Measurements from ENCODE around the gene IDH2. TPM values are rescaled to one million over a fixed set of nuclear protein-coding genes. Genes with fewer than 3 reads are reported as not detected.

IDH2 gene
- total RNA-seq, 6 experiments from 2014 or later: 26.3 to 32.4 (median 28.9) TPM

GRCh38 chr15:90079619-90080457 is 22.4 kb downstream of the IDH2 start:
- Mint-ChIP-seq H3K36me3 (ENCODE audit: low read depth) (no peaks in the 10 kb centered on the region), H3K9me3 (no peaks in the 10 kb centered on the region), H3K4me3 (no peak overlapping the region), H3K27me3 (ENCODE audit: insufficient read depth) (no peaks in the 10 kb centered on the region), H3K4me1 (ENCODE audit: low read depth) (no peaks in the 10 kb centered on the region), H3K27ac (no peak overlapping the region)
- DNase-seq: no peak
- no peak for TF ChIP-seq CTCF (IDR thresholded peaks at IDR 0.05)

- H3K9me3 Mint-ChIP-seq: no peaks in the 10 kb centered on the region
These were observed 23.3 kb downstream of the IDH2 start for GRCh38 chr15:90078965-90079364.

GRCh38 chr15:90076716-90077115 is 25.6 kb downstream of the IDH2 start:
- Mint-ChIP-seq H3K27ac (no peak overlapping the region), H3K36me3 (ENCODE audit: low read depth) (no peaks in the 10 kb centered on the region), H3K9me3 (no peaks in the 10 kb centered on the region), H3K4me1 (ENCODE audit: low read depth) (no peaks in the 10 kb centered on the region), H3K27me3 (ENCODE audit: insufficient read depth) (no peaks in the 10 kb centered on the region; the same call in 1 of the 2 replicates), H3K4me3 (no peak overlapping the region)
- TF ChIP-seq CTCF (IDR thresholded peaks at IDR 0.05): no peak
- no peak for DNase-seq

More at GRCh38 chr15:90078965-90079364, 23.3 kb downstream of the IDH2 start:
- H3K27me3 Mint-ChIP-seq (ENCODE audit: insufficient read depth): no peaks in the 10 kb centered on the region
- H3K4me1 Mint-ChIP-seq (ENCODE audit: low read depth): no peaks in the 10 kb centered on the region
- no peaks in the 10 kb centered on the region for H3K36me3 Mint-ChIP-seq (ENCODE audit: low read depth)
- no peak for TF ChIP-seq CTCF (IDR thresholded peaks at IDR 0.05)
- no peak overlapping the region for H3K4me3 Mint-ChIP-seq
- no peak for DNase-seq
- H3K27ac Mint-ChIP-seq: no peak overlapping the region

- Mint-ChIP-seq H3K27ac (no peak overlapping the region), H3K27me3 (ENCODE audit: insufficient read depth) (no peaks in the 10 kb centered on the region; the same call in 1 of the 2 replicates), H3K36me3 (ENCODE audit: low read depth) (no peaks in the 10 kb centered on the region), H3K9me3 (no peaks in the 10 kb centered on the region), H3K4me1 (ENCODE audit: low read depth) (no peaks in the 10 kb centered on the region), H3K4me3 (no peak overlapping the region)
- no peak for TF ChIP-seq CTCF (IDR thresholded peaks at IDR 0.05)
- DNase-seq: no peak
These were observed 26.6 kb downstream of the IDH2 start for GRCh38 chr15:90075420-90076289.

- TF ChIP-seq CTCF (IDR thresholded peaks at IDR 0.05): no peak
- Mint-ChIP-seq H3K4me1 (ENCODE audit: low read depth) (no peaks in the 10 kb centered on the region), H3K4me3 (no peak overlapping the region), H3K27me3 (ENCODE audit: insufficient read depth) (no peaks in the 10 kb centered on the region; the same call in 1 of the 2 replicates), H3K36me3 (ENCODE audit: low read depth) (no peaks in the 10 kb centered on the region; the same call in 1 of the 2 replicates), H3K27ac (no peak overlapping the region), H3K9me3 (no peaks in the 10 kb centered on the region)
- no peak for DNase-seq
These were observed 27.4 kb downstream of the IDH2 start for GRCh38 chr15:90074916-90075315.
